ENCODE results near the gene CLSTN3.
A peak's percentile ranks its signal among the peaks of the same experiment; 100 is the strongest.
"Not testable (repeated sequence)": the region's sequence is repeated elsewhere in the genome, so short reads cannot be mapped to it uniquely, and the experiment has no call there.

The CLSTN3 gene

DNA sequence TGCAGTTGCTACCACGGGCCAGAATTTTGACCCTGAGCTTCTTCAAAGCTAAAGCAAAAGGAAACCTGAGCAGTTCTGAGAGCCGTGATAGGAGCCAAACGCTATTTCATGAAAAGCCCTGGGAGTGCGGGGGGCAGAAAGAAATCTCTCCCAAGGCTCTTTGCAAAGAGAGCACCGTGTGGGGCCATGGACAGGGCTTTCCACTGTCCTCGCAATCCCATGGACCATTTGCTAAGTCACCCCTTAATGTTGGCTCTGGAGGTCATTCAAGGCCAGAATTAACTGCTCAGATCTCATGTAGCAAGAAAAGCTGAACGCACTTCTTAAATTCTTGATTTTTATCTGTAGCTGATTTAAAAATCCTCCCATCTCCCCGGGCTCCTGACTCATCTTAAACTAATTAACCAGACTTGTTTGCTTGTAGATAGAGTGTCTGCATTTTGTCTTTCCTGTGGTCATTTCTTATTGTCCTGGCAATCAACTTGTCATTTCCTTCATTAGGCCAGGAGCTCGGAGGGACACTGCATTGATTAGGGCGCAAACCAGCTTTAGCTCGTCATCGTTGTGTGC, 24.8 kb downstream of the CLSTN3 start:
- no peak for DNase-seq

- no peak for DNase-seq
Measured at GRCh38 chr12:7155471-7156034, 25.4 kb downstream of the CLSTN3 start.

DNA sequence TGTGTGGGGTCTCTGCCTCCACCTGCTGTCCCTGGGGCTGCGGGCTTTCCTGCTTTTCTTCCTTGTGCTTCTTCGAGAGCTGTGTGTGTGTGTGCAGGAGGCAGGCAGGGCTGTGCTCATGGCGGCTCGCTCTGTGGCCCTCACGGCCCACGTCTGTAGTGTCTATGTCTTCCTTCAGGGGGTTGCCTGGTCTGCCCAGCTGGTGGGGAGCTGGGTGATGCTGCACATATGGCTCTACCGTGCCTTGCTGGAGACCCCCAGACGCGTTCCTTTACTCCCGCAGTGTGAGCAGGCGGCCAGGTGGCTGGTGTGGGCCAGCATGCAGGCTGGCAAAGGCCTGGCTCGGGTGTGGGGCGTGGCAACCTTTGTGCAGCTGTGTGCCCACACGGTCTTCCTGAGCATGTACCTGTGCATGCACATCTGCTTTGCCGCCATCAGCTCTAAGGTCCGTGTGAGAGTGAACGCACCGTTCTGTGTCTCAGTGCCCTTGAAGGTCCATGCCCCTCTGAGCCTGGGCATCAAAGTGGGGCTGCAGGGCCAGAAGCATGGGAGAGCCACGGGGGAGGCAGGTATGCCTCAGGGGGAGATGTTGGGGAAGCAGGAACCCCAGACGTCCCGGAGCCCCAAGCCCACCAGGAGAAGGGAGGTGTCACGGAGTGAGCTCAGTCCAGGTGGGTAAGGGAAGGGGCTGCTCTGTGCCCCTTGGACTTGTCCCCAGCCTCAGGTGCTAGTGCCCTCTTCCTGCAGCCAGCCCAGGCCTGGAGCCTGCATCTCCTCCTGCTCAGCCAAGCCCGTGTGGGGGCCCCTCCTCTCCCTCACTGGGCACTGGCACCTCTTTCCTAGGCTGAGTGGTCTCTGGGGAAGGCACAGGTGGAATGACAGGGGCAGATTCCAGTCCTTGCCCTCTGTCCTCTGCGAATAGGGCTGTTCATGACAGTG, 26.4 kb downstream of the CLSTN3 start:
- no peak for DNase-seq

DNA sequence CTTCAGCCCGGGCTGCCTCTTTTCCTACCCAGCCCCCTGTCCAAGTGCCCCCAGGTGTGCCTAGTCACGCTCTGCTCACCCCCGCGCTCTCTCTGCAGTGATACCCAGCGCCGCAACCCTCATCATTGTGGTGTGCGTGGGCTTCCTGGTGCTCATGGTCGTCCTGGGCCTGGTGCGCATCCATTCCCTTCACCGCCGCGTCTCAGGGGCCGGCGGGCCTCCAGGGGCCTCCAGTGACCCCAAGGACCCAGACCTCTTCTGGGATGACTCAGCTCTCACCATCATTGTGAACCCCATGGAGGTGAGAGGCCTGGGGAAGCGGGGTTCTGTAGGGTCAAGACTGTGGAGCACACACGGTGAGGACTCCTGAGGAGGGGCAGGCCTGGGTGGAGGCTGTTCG, 27.2 kb downstream of the CLSTN3 start:
- no peak for DNase-seq

DNA sequence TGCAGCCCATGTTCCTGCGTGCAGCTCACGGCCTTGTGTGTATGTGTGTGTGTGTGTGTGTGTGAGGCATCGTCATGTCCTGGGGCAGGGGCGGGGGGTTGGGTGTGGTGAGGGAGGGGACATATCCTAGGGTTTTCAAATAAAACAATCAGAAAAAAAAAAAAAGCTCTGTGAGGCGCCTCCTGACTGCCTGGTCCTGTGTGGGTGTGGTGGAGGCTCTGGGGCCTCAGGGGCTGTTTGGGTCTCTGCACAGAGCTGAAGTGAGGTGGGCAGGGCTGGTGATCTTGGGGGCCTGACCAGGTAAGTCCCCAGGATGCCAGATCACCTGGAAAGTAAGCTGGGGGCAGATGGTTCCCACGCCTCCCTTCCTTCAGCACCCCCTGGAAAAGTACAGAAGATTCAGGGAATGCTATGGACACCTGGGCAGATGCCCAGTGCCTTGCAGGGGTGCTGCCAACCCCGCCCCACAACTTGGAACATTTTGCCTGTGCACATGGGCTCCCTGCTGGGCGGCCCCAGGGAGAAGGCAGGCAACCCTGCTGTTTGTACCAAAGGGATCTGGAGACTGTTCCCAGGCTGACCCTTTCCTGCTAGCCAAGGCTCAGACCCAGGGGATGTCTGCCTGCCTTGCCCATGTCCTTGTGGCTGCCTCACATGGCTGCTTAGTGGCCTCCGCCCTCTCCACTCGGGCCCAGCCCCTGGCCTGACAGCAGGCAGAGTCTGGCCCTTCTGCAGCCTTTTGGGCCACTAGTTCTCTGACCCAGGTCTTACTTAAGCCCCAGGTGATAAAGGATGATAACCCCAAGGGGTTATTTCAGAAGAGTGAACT, 28.8 kb downstream of the CLSTN3 start:
- DNase-seq, result no peak

DNA sequence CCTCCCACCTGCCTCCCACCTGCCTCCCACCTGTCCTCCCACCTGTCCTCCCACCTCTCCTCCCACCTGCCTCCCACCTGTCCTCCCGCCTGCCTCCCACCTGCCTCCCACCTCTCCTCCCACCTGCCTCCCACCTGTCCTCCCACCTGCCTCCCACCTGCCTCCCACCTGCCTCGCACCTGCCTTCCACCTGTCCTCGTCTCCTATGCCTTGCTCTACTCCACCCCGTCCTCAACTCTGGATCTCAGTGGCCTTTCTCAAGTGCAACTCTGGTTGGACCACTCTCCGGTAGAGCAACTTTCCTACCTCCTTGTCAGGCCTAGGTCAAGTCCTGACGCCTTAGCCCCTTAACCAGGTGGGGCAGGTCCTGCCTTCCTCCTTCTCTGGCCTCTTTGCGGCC, 30.0 kb downstream of the CLSTN3 start:
- DNase-seq, result no peak

- DNase-seq, result no peak
Measured at GRCh38 chr12:7161327-7161726, 31.2 kb downstream of the CLSTN3 start.

GRCh38 chr12:7161811-7162210, 31.6 kb downstream of the CLSTN3 start:
- no peak for DNase-seq

GRCh38 chr12:7162691-7163114, 32.5 kb downstream of the CLSTN3 start:
- peak; percentile 65 for DNase-seq

DNA sequence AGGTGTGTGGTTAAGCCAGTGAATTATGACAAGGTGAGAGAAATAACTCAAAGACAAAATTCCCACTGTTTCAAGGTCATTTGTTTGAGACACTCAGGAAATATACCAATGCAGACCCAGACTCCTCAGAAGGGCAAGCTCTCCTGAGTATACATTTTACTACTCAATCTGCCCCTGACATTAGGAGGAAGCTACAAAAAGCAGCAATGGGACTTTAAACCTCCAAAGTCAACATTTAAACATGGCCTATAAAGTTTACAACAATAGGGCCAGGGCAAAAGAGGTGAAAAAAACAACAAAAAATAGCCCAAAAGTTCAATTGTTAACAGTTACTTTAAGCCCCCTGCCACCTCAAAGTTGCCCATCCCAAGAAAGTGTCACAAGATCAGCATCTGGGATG, 39.8 kb downstream of the CLSTN3 start:
- DNase-seq, result no peak

DNA sequence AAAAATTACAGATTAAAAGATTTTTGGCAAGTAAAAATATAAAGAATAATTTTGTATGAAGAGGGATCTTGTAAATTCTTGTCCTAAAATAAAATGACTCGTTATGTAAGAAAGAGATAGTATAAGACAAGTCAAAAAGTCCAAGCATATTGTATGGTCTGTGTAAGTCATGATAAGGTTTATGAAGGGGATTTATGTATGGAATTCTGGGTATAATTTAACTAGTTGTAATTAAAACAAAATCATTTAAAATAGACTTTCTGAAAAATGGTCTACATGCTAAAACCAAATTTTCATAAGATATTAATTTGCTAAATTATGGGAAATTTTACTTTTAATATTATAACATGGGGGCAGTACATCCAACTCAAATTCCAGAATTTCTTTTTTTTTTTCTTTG, 41.7 kb downstream of the CLSTN3 start:
- DNase-seq, result no peak

DNA sequence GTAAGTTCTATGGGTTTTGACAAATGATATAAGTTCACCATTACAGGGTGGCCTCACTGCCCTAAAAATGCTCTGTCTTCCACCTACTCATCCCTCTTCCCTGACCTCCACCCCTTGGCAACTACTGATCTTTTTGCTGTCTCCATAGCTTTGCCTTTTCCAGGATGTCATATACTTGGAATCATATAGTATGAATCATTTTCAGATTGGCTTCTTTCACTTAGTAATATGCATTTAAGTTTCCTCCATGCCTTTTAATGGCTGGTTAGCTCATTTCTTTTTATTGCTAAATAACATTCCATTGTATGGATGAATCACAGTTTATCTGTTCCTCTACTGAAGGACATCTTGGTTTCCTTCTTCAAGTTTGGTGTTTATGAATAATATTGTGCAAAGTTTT, 45.3 kb downstream of the CLSTN3 start:
- no peak for DNase-seq

GRCh38 chr12:7176595-7176994, 46.4 kb downstream of the CLSTN3 start:
- DNase-seq, result no peak

- no peak for DNase-seq
Measured at GRCh38 chr12:7178481-7178880, 48.3 kb downstream of the CLSTN3 start.

GRCh38 chr12:7180685-7181084, 50.5 kb downstream of the CLSTN3 start:
- DNase-seq, result no peak

DNA sequence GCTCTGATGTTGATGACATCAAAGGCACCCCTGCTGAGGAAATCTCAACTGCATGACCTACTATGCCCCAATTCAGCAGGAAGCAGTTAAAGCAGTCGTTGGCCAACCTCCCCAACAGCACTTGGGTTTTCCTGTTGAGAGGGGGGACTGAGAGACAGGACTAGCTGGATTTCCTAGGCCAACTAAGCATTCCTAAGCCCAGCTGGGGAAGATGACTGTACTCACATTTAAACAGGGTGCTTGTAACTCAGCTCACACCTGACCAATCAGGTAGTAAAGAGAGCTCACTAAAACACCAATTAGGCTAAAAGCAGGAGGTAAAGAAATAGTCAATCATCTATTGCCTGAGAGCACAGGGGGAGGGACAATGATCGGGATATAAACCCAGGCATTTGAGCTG, 55.9 kb downstream of the CLSTN3 start:
- DNase-seq, result not testable (repeated sequence)

DNA sequence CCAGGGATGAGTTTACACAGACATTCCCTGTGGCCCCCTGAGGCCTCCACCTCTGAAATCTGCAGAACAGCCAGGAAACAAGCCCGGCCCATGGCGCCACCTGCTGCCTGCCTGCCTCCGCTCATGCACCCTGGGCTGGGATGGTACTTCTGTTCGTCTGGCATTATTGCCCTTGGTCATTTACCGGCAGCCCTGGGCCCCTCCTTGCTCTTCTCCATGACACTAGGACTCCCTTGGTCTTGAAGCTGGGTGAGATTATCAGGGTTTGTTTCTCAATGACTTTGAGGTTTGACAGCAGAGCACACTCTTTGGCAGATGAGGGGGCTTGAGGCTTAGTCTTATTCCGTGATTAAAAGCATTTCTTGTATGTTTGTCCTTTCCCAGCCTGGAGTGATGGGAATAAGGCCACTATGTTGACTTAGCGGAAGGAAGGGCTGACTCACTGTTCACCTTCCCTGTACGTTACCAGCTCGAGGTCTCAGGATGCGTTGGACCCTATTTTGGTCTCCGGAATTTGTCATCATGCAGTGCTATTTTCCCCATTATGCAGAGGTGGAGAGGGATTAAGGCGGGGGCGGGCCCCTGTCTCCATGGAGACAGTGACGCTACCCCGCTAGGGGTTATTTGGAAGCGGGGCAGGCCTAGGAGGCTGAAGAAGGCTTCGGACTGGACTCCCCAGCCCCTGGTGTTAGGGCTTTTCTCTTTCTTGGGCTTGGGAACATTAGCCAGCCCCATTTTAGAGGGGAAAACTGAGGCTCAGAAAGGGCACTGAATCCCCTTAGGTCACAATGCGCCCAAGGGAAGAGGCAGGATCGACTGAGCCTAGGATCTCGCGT, 58.6 kb downstream of the CLSTN3 start:
- DNase-seq, result peak; percentile 85

GRCh38 chr12:7189398-7190267, 59.5 kb downstream of the CLSTN3 start, which contains the start of gene PEX5:
PEX5 (plus strand) TSS chr12:7189686; CDS start chr12:7190378, 692 bp downstream.
- peak; percentile 87 for DNase-seq

- peak; percentile 61 for DNase-seq
Measured at GRCh38 chr12:7190268-7191055, 60.3 kb downstream of the CLSTN3 start.

DNA sequence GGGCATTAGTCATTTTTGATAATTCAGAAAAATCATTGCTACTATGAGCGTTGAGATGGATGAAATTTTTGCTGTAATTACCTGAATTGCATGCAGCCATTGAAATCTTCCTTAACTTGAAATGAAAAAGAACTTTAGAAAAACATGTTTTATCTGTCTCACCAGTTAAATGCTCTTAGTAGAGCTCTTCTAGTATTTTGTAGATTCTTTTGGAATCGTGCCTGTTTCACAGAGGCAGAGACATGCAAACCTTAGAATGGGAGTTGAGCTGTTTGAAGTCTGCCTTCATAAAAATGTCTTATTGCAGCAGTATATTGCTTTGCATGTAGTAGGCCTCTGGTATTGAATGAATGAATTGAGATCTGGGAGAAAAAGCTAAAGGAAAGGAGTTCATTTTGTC, 63.5 kb downstream of the CLSTN3 start:
- no peak for DNase-seq
